ENCODE measurements around the gene DNAJC27.

Gene DNAJC27

DNA sequence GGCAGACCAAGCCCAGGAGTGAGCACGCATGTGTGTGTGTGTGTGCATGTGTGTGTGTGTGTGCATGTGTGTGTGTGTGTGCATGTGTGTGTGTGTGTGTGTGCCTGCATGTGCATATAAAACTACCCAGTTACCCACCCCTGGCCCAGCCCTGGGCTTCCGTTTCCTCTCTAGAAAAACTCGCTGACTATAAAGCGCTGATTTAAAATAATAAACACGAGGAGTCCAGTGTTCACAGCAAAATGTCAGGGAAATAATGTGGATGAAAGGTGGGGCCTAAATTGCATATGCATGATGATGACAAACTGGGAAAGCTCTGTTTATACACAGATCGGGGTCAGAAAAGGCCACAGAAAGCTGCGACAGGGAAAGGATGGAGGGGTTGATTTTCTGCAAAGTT is 59.2 kb downstream of the DNAJC27 start:
- Histone ChIP-seq H3K4me1 (ENCODE audit: control insufficient read depth, insufficient read depth, low read length) (peaks cover 3% of the 10 kb centered on the region), H3K36me3 (ENCODE audit: control insufficient read depth, insufficient read depth, low read length) (no peaks in the 10 kb centered on the region), H3K4me3 (ENCODE audit: insufficient read depth, low read depth, low read length) (no peak overlapping the region), H3K27ac (ENCODE audit: insufficient read depth, low read depth, low read length, poor library complexity, severe bottlenecking) (no peak overlapping the region), H3K27me3 (ENCODE audit: control insufficient read depth, insufficient read depth, low read length, poor library complexity, severe bottlenecking) (no peaks in the 10 kb centered on the region), H3K9me3 (ENCODE audit: control insufficient read depth, low read length) (no peaks in the 10 kb centered on the region)
- 98 to 99% methylated on average over 6 to 7 of the region's 7 CpGs for WGBS, 2 experiments

DNA sequence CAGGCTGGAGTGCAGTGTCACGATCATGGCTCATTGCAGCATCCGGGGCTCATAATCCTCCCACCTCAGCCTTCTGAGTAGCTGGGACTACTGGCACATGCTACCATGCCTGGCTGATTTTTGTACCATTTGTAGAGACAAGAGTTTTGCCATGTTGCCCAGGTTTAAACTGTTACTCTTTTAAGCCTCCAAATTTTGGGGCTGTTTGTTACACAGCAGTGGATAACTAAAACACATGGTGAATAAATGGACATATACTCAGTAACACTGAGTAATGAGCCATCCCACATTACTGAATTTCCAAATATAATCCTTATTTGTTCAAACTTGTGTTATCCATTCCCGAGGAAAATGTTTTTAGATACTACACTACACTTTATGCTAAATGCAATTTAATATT is 61.5 kb downstream of the DNAJC27 start:
- no peaks in the 10 kb centered on the region for H3K36me3 ChIP-seq (ENCODE audit: control insufficient read depth, insufficient read depth, low read length)
- WGBS, 2 experiments, result 91 to 97% methylated on average over 3 of the region's 3 CpGs

DNA sequence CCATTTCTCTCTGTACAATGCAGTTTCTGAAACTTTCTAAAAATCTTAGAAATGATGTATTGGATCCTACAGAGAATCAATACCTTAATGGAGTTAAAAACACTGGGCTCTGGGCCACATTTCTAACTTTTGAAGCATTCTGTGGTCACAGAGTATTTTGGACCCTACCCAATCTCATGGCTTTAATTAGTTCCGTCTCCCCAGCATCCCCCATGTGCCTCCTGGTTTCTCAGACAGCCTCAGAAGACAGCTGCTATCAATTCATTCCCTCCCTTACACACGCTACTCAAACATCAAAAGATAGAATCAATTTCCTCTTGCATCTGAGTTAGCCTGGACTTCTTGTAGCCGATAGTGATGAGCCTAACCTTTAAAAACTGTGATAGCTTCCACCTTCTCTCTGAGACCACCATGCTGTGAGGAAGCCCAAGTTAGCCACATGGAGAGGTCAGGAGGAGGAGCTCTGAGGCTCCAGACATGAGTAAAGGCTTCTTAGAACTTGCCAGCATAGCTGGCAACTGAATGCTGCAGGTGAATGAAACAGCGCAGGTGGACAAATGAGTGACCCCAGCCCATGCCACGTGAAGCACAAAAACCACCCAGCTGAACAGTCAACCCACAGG is 62.1 kb downstream of the DNAJC27 start:
- Histone ChIP-seq H3K9me3 (ENCODE audit: control insufficient read depth, low read length) (no peaks in the 10 kb centered on the region), H3K4me1 (ENCODE audit: control insufficient read depth, insufficient read depth, low read length) (peaks cover 3% of the 10 kb centered on the region), H3K27me3 (ENCODE audit: control insufficient read depth, insufficient read depth, low read length, poor library complexity, severe bottlenecking) (no peaks in the 10 kb centered on the region), H3K27ac (ENCODE audit: insufficient read depth, low read depth, low read length, poor library complexity, severe bottlenecking) (no peak overlapping the region), H3K36me3 (ENCODE audit: control insufficient read depth, insufficient read depth, low read length) (no peaks in the 10 kb centered on the region), H3K4me3 (ENCODE audit: insufficient read depth, low read depth, low read length) (no peak overlapping the region)
- WGBS, 2 experiments, result 95 to 96% methylated on average over 5 of the region's 5 CpGs

More for the DNA sequence above, 61.5 kb downstream of the DNAJC27 start:
- Histone ChIP-seq H3K9me3 (ENCODE audit: control insufficient read depth, low read length) (no peaks in the 10 kb centered on the region), H3K4me1 (ENCODE audit: control insufficient read depth, insufficient read depth, low read length) (peaks cover 3% of the 10 kb centered on the region), H3K4me3 (ENCODE audit: insufficient read depth, low read depth, low read length) (no peak overlapping the region), H3K27ac (ENCODE audit: insufficient read depth, low read depth, low read length, poor library complexity, severe bottlenecking) (no peak overlapping the region), H3K27me3 (ENCODE audit: control insufficient read depth, insufficient read depth, low read length, poor library complexity, severe bottlenecking) (no peaks in the 10 kb centered on the region)

DNA sequence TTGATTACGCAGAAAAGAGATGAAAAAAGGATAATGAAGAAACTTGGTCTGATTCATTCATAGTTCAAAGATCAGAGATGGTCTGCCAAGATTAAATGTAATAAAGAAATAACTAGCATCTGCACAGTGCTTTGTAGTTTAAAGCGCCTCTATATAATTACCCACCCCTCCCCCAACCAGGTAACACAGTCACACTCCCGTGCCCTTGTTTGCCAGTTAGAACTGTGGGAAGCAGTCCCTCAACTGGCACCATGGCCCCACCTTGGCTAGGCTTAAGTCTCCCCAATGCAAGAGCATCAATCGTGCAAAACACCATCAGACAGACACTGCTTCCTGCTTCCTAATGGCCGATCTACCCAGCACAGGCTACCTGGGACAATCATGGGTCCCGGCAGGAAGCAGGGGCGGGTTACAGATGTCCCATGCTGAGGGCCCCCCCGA is 63.3 kb downstream of the DNAJC27 start:
- H3K9me3 ChIP-seq (ENCODE audit: control insufficient read depth, low read length), result no peaks in the 10 kb centered on the region
- no peak overlapping the region for H3K4me3 ChIP-seq (ENCODE audit: insufficient read depth, low read depth, low read length)
- H3K36me3 ChIP-seq (ENCODE audit: control insufficient read depth, insufficient read depth, low read length), result no peaks in the 10 kb centered on the region
- 86 to 90% methylated on average over 8 of the region's 8 CpGs for WGBS, 2 experiments
- H3K4me1 ChIP-seq (ENCODE audit: control insufficient read depth, insufficient read depth, low read length), result no peaks in the 10 kb centered on the region
- no peak overlapping the region for H3K27ac ChIP-seq (ENCODE audit: insufficient read depth, low read depth, low read length, poor library complexity, severe bottlenecking)
- no peaks in the 10 kb centered on the region for H3K27me3 ChIP-seq (ENCODE audit: control insufficient read depth, insufficient read depth, low read length, poor library complexity, severe bottlenecking)

DNA sequence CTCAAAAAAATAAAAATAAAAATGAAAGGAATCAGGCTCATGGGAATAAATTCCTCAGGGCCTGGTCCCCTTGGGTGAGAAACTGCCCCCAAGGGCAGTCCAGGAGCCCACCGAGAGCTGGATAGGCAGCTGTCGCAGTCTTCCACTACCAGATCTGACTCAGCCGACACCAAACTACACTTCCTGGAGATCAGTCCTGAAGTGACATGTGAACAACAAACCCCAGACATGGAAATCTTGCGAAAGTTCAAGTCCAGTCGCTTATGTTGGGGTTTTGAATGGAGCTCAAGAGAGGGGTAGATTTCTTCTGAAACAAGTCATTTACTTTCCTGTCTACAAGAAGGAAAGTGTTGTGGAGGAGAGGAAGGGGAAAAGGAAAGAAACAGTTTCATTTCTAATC is 64.6 kb downstream of the DNAJC27 start:
- Histone ChIP-seq H3K27ac (ENCODE audit: insufficient read depth, low read depth, low read length, poor library complexity, severe bottlenecking) (no peak overlapping the region), H3K4me3 (ENCODE audit: insufficient read depth, low read depth, low read length) (no peak overlapping the region), H3K27me3 (ENCODE audit: control insufficient read depth, insufficient read depth, low read length, poor library complexity, severe bottlenecking) (no peaks in the 10 kb centered on the region), H3K9me3 (ENCODE audit: control insufficient read depth, low read length) (no peaks in the 10 kb centered on the region), H3K4me1 (ENCODE audit: control insufficient read depth, insufficient read depth, low read length) (no peaks in the 10 kb centered on the region), H3K36me3 (ENCODE audit: control insufficient read depth, insufficient read depth, low read length) (no peaks in the 10 kb centered on the region)
- 90 to 97% methylated on average over 5 of the region's 5 CpGs for WGBS, 2 experiments

DNA sequence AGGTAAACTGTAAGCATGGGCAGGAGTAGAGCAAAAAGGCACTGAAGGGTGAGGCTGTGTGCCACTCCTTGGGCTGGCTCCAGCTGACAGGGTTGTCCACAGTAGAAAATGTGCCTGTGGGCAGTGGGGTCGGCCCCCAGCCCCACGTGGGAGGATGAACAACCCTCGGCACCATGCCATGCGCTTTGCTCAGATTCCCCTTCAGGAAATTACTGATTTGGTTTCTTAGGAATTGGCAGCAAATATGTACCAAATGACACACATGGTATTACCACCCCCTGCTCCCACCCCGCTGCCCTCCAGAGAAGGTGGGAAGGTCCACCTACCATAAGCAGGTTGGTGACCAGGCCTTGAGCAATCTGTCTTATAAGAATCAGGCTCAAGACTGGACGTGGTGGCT is 65.3 kb downstream of the DNAJC27 start:
- Histone ChIP-seq H3K4me1 (ENCODE audit: control insufficient read depth, insufficient read depth, low read length) (no peaks in the 10 kb centered on the region), H3K27ac (ENCODE audit: insufficient read depth, low read depth, low read length, poor library complexity, severe bottlenecking) (no peak overlapping the region), H3K4me3 (ENCODE audit: insufficient read depth, low read depth, low read length) (no peak overlapping the region), H3K27me3 (ENCODE audit: control insufficient read depth, insufficient read depth, low read length, poor library complexity, severe bottlenecking) (no peaks in the 10 kb centered on the region), H3K36me3 (ENCODE audit: control insufficient read depth, insufficient read depth, low read length) (no peaks in the 10 kb centered on the region), H3K9me3 (ENCODE audit: control insufficient read depth, low read length) (no peaks in the 10 kb centered on the region)
- 94 to 96% methylated on average over 6 of the region's 6 CpGs for WGBS, 2 experiments

DNA sequence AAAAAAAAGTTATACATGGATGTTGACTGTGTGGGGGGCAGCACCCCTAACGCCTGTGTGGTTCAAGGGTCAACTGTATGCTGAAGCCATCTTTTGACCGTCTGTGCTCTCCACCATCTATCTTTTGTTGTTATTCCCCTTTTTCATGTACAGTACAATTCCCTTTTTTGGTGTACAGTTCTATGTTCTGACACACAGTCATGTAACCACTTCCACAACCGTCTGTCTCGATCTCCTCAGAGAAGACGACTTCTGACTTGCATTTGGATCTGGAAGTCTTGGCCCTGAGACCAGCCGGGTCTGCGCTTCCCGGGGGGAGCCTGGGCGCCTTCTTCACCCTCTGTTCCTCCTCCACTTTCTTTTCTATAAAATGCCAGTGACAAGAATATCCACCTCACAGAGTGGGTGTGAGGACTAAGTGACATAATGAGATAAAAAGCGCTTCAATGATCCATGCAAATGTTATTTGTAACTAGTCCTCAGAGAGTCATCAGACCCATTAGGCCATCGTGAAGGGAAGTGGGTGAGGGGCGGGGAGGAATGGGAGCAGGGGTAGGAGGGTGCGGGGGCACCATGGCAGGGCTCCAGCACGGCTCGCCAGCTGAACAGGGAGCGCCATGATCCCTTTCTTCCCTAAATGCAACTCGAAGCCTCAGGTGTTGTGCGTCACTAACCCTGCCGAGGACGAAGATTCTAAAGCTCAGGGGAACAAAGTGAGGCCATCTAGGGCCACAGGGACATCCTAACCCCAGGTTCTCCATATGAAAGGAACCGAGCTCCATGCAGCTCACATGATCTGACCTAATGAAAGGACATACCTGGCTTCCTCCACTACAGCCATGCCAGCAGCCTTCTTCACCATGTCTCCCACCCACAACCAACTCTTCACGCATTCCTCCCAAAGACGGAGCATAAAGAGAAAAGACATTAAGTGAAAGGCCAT is 68.3 kb downstream of the DNAJC27 start:
- Histone ChIP-seq H3K36me3 (ENCODE audit: control insufficient read depth, insufficient read depth, low read length) (no peaks in the 10 kb centered on the region), H3K4me1 (ENCODE audit: control insufficient read depth, insufficient read depth, low read length) (peaks cover 4% of the 10 kb centered on the region), H3K4me3 (ENCODE audit: insufficient read depth, low read depth, low read length) (no peak overlapping the region), H3K9me3 (ENCODE audit: control insufficient read depth, low read length) (no peaks in the 10 kb centered on the region), H3K27ac (ENCODE audit: insufficient read depth, low read depth, low read length, poor library complexity, severe bottlenecking) (no peak overlapping the region), H3K27me3 (ENCODE audit: control insufficient read depth, insufficient read depth, low read length, poor library complexity, severe bottlenecking) (no peaks in the 10 kb centered on the region)
- 90% methylated on average over 23 of the region's 23 CpGs for WGBS, 2 experiments

DNA sequence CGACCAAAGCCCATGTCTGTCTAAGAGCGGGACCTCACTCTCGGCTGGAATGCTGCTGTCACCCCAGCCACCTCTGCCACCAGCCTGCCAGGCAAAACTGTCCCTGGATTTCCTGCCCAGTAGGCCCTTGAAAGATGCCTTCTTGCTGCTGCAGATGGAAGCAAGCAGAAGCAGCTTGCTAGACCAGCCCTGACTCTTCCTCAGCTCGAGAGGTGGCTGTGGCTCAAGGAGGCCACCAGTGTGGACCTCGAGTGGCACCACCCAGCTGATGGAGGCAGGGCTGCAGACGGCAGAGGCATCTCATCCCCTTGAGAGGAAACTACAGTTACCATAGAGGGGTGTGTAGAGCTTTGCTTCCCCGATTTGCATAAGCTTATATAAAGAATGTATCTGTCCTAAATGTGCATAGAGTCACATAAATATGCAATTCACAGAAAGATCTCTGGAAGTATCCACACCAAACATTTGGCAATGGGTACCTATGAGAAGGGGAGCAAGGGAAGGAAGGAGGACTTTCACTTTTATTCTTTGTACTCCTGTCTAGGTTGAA is 72.3 kb downstream of the DNAJC27 start:
- 94 to 96% methylated on average over 6 to 7 of the region's 7 CpGs for WGBS, 2 experiments
- Histone ChIP-seq H3K27me3 (ENCODE audit: control insufficient read depth, insufficient read depth, low read length, poor library complexity, severe bottlenecking) (no peaks in the 10 kb centered on the region), H3K4me3 (ENCODE audit: insufficient read depth, low read depth, low read length) (no peak overlapping the region), H3K4me1 (ENCODE audit: control insufficient read depth, insufficient read depth, low read length) (peaks cover 9% of the 10 kb centered on the region), H3K9me3 (ENCODE audit: control insufficient read depth, low read length) (no peaks in the 10 kb centered on the region), H3K27ac (ENCODE audit: insufficient read depth, low read depth, low read length, poor library complexity, severe bottlenecking) (no peak overlapping the region), H3K36me3 (ENCODE audit: control insufficient read depth, insufficient read depth, low read length) (peaks cover 3% of the 10 kb centered on the region)

DNA sequence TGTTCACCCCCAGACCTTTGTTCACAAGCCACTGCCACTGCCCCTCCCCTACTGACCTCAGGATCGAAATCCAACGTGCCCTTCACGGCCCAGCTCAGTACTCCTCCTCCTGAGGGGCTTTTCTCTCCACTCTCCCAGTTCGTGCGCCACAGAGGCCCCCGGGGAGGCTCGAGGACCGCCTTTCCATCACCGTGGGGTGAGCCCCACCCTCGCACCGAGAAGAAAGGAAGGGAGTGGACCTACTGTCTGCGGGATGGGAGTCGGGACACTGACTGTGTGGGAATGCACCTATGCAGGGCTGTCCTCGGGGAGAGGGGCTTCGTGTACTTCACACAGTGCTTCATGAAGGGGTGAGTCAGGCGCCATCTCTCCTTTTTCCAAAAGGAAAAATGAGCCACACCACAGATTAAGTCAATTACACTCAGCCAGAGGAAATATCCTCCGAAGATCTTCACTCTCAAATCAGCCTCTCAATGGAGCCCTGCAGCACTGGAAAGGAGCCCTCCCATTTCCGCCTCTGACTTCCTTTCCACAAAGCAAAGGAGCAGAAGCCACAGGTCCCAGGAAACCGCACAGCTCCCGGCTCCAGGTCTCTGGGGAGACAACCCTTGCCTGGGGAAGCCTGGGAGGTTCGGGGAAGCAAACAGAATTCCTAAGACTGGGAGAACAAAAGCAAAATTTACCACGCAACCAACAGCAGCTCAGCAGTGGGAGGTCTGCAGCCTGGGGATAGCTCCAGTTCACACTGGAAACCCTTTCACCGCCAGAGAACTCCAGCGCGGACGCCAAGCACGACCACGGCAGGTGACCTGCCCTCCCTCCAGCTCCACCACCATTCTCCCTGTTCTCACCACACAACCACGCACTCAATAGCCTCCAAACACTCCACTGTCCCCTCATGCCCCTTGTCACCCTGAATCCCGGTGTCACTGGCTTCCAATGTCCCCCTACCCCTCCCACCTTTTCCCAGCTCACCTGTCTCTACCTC is 73.3 kb downstream of the DNAJC27 start:
- H3K27ac ChIP-seq (ENCODE audit: insufficient read depth, low read depth, low read length, poor library complexity, severe bottlenecking), result no peak overlapping the region
- H3K4me1 ChIP-seq (ENCODE audit: control insufficient read depth, insufficient read depth, low read length), result peaks cover 9% of the 10 kb centered on the region
- 74 to 78% methylated on average over 30 of the region's 30 CpGs for whole genome bisulfite sequencing, 2 experiments
- H3K27me3 ChIP-seq (ENCODE audit: control insufficient read depth, insufficient read depth, low read length, poor library complexity, severe bottlenecking), result no peaks in the 10 kb centered on the region
- H3K9me3 ChIP-seq (ENCODE audit: control insufficient read depth, low read length), result no peaks in the 10 kb centered on the region
- H3K36me3 ChIP-seq (ENCODE audit: control insufficient read depth, insufficient read depth, low read length), result peaks cover 3% of the 10 kb centered on the region
- no peak overlapping the region for H3K4me3 ChIP-seq (ENCODE audit: insufficient read depth, low read depth, low read length)
